MM.1S (cell line): ENCODE data around the gene TSPAN12.

Source experiments
- EZH2 ChIP-seq: fragments of 300-600 bp; sonication (generic); optimal IDR thresholded peaks from 2 replicates; pipeline ENCODE3; 2017; ENCODE audit warnings: low read depth, mild to moderate bottlenecking, antibody characterized with exemption, low read length, mixed read lengths
- TF ChIP-seq, protein P1 (sequence below): fragments of 300-600 bp; sonication (generic); IDR thresholded peaks from 2 replicates; pipeline ENCODE4 v1.5.1; 2016; ENCODE audit warnings: antibody characterized with exemption, low read length, mixed read lengths

DNA sequence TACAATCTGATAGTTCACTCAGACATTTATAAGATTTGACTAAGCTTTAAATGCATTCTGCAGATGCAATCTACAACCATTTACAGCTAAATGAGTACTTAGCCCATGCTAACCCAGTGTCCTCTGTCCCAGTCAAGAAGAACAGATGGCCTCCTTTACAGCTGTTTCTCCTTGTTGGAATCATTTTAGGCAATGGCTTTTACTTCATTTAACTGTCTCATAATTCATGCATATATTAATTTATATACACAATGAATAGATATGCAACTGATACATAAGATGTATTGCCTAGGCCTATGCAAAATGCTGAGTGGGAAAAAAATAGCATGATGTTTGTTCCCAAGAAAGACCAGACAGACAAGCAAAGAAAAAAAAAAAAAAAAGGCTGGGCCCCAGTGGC, 82.2 kb downstream of the TSPAN12 start:
- TF ChIP-seq, protein P1, sequence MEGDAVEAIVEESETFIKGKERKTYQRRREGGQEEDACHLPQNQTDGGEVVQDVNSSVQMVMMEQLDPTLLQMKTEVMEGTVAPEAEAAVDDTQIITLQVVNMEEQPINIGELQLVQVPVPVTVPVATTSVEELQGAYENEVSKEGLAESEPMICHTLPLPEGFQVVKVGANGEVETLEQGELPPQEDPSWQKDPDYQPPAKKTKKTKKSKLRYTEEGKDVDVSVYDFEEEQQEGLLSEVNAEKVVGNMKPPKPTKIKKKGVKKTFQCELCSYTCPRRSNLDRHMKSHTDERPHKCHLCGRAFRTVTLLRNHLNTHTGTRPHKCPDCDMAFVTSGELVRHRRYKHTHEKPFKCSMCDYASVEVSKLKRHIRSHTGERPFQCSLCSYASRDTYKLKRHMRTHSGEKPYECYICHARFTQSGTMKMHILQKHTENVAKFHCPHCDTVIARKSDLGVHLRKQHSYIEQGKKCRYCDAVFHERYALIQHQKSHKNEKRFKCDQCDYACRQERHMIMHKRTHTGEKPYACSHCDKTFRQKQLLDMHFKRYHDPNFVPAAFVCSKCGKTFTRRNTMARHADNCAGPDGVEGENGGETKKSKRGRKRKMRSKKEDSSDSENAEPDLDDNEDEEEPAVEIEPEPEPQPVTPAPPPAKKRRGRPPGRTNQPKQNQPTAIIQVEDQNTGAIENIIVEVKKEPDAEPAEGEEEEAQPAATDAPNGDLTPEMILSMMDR, result no peak
- no peak for TF ChIP-seq EZH2
